GM12892 (cell line): ENCODE data around the gene YPEL1.
"Not testable (repeated sequence)": the region's sequence is repeated elsewhere in the genome, so short reads cannot be mapped to it uniquely, and the experiment has no call there.

Experiments used
- POLR2A ChIP-seq: IDR thresholded peaks from 2 replicates; pipeline ENCODE4 v1.6.1; 2011; ENCODE audit warnings: low read depth, low read length, control low read depth
- POLR2AphosphoS5 ChIP-seq: IDR thresholded peaks from 2 replicates; pipeline ENCODE4 v1.6.1; 2011; ENCODE audit warnings: low read depth, low read length, control low read depth
- TAF1 ChIP-seq: IDR thresholded peaks from 2 replicates; pipeline ENCODE4 v1.6.1; 2011; ENCODE audit warnings: low read depth, mild to moderate bottlenecking, control low read depth, low read length, borderline replicate concordance

- TF ChIP-seq POLR2A, POLR2AphosphoS5, TAF1: not testable (repeated sequence)
Observed at GRCh38 chr22:21716395-21717122, 19.0 kb downstream of the YPEL1 start.
